IPS DF 4.7 (cell line): ENCODE measurements around the gene PLCL1.

Experiments
- DNase-seq: peaks from one replicate; pipeline ENCODE4 v3.0.0-alpha.2; 2013; ENCODE audit warnings: low spot score; ENCODE audit errors: extremely low read depth

The PLCL1 gene

DNA sequence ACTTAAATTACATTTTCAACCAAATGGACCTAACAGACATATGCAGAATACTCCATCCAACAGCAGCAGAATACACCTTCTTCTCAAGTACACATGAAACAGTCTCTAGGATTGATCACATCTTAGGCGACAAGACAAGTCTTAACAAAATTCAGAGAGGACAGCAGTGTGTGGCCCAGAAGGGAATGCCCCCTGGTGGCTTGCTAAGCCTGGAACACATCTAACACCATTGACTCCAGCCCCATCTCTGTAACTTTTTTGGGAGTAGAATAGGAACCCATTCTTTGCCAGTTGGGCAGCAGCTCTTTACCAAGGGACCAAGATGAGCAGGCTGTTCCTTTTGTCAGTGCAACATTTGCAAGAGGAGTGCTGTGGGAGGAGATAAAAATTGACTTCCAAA, 249.9 kb downstream of the PLCL1 start:
- peak; percentile 11 for DNase-seq

DNA sequence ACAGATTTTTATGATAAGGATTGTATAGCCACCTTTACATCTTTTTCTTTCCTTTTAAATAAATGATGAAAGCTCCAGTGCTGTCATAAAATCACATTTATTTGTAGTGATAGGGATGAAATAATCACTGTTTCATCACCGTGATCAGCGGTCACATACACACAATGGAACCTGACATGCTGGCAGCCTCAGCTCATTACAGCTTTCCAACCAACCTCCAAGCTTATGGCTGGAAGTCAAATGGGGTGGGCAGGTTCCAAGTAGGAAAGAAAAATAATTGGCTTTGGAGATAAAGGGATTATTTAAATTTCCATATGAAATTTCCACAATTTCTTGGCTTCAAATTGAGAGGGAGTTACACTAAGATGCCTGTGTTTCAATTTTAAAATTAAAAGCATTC, 251.3 kb downstream of the PLCL1 start:
- no peak for DNase-seq

DNA sequence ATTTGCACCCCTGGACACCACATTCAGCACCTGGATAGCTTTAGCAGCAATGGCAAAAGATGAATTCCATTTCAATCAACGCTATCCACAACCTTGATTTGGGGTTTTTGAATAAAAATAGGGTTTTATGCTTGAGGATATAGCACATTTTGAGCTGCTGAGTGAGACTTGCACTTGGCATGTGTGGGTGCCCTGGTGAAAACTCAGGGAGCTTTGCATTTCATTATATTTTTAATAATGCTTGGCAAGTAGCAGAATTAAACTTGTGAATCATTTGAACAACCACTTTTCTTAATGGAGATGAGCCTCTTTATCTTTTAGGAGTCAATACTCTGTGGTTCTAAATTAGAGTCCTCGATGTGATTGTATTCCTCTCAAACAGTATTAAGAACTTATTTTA, 252.4 kb downstream of the PLCL1 start:
- DNase-seq: no peak

DNA sequence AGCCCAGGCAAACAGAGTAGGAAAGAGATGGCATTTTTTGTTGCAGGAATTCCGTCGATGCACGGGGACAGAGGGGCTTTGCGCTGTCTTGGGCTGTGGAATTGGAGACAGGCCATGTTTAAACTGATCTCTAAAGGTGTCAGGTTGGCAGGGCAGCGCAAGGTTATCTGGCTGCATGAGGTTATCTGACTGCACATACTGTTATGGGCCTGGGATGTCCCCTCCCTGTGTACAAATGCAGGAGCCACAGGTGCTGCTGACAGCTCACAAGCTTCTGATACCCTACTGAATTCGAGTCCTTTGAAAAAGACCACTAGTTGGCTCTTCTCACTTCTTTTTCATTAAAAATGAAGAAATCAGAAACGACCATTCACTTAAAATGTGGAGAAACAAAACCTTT, 255.4 kb downstream of the PLCL1 start:
- DNase-seq: no peak

DNA sequence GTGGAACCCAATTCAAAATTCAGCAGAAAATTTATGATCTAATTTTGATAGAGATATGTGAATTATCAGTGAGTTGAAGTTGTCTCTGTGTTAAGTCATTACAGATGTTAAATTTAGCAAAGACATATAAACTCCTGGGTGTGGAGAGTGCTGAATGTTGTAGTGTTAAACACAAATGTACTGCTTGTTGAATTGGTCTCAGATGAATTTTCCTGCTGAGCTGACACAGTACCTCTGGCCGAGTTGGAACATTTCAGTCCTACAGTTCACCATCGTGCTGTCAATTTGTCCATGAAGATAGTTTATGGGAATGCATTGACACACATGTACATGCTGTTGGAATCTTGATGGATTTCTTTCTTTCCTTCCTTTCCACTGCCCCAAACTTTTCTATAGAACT, 255.9 kb downstream of the PLCL1 start:
- DNase-seq: no peak

DNA sequence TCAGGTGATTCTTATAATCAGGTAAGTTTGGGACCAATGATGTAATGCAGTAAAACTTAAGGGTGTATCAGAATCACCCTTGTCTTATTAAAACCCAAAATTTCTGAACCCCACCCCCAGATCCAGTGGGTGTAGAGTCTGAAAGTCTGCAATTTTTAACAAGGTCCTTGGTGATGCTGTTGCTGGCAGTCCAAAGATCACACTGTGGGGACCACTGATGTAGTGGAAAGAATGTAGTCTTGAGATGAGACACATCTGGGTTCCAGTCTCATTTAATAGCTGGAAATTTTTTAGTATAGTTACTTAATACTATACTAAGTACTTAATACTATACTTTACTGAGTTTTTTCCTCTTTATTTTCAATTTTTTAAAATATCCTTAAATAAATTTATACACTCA, 258.4 kb downstream of the PLCL1 start:
- no peak for DNase-seq

DNA sequence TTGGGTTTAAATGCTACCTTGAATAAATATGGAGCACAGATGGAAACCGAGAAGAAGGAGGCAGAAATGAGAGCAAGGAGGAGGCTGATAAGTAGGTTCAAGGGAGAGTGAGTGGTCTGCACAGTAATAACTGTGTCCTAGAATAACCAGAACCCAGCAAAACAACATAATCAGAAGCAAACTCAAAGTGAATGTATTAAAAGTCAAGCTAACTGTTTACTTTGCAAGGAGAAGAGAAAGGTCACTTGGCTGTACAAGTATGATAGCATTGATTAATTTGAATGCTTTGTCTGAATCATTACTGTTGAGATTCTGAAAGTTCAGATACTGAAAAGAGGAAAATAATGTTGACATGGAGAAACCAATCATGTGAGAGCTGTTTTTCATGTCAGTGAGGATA, 258.8 kb downstream of the PLCL1 start:
- no peak for DNase-seq

DNA sequence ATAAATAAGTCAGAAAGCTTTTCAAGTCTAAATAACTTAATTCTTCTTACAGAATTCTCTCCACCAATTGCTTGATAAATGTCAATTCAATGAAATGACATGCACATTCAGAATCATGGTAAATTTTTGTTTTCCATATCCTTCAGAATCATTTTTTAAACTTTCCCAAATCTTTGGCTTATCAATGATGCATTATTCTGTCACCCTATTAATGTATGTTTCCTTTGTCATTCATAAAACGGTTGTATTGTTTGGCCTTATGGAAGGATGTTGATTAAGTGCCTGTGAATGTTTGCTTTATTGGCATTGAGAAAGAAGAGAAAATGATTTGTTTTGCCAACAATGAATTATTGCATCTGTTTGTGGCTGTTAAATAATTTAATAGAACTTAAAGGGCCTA, 260.9 kb downstream of the PLCL1 start:
- DNase-seq: no peak

DNA sequence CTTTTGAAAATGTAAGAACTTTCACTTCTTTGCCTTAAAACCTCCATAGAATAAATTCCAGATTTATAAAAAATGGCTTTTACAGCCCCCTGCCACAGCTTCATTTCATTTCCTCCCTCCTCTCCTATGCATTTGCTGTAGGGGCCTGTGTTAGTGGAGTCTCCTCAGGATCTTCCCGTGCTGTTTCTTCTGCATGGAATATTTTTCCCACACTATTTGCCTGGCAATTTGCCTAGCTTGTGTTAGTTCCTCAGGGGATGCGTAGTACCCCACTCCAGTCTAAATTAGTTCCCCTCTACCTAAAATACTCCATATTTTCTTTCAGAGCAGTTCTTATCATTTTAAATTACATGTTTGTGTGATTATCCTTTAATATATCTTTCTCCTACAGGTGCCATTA, 262.2 kb downstream of the PLCL1 start:
- DNase-seq: no peak

DNA sequence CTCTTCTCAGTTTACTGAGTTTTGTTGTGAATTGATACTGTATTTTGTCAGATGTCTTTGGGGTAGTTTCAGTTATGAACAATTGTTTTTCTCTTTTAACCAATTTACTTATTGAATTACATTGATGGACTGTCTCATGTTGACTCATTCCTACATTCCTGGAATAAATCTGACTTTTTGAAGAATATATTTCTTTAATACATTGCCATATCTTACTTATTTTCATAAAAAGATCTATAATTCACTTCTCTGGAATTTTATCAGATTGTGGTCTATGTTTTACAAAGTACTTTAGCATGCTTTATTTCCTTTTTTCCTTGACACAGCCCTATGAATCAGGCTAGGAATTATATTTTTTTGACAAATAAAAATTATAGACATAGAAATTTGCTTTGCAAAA, 268.3 kb downstream of the PLCL1 start:
- no peak for DNase-seq

DNA sequence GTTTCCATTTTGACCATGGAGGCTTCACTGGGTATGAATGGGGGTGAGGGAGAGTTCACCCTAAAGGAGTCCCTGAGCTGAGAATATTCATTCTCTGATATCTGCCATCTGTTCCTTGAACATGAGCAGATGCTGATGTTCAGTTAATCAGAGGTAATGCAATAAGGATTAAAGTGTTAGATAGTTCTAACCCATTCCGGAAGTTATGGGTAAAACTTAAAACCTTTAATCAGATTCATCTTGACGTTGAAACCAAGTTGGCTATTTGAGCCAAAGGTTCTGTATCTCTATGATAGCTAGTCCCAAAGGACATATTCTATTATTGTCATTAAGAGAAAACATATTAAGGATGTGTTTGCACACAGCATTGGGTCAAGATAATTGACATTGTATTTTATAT, 268.9 kb downstream of the PLCL1 start:
- DNase-seq: no peak

DNA sequence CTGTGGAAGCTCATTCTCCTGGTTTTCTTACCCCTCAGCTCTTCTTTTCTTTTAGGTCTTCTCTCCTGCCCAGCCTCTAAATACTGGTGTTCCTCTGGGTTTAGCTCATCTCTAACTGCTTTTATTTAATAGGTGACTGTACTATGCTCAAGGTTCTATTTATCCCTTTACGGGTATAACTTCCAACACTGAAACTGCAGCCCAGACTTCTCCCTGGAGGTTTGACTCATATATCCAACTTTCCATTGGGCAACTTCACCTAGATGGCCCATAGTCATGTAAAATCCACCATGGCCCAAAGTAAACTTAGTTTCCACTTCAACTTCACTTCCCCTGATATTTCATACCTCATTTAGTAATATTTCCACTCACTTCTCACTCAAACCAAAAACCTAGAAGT, 273.1 kb downstream of the PLCL1 start:
- DNase-seq: no peak

DNA sequence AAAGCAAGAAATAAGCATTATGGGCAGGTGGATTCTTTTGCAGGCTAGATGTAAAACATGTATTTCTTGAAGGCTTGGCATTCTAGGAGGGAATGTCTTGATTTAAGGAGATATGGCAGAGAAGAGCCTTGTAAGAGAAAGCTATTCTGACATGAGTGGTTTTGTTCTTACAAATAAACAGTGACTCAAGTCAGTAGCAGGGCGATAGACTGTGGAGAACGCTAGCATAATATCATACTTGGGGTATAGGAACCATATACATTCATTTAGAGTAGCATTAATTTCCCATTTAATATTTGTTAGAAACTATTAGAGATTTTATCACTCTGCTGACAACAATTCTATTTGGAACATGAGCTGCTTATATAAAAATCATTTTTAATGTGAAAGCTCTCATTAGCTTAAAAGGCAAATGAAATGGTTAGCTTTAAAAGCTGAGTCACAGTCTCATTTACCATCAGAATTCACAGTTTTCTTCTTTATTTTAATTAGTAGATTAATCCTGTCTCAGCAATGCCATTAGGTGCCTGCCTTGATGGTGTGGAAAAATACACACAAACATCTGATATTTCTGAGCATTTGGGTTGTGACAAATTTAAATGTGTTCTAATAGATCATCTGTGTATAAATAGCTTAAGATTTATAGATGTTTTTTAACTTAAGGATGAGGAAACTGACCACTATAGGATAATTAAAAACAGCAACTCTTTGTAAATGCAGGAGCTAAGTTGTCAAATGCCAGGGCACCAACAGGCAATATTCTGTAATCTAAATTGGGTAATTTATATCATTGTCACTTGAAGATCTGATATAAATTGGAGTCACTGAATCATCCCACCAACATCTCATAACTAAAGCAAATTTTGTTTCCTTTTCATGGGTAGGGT, 276.7 kb downstream of the PLCL1 start:
- no peak for DNase-seq

DNA sequence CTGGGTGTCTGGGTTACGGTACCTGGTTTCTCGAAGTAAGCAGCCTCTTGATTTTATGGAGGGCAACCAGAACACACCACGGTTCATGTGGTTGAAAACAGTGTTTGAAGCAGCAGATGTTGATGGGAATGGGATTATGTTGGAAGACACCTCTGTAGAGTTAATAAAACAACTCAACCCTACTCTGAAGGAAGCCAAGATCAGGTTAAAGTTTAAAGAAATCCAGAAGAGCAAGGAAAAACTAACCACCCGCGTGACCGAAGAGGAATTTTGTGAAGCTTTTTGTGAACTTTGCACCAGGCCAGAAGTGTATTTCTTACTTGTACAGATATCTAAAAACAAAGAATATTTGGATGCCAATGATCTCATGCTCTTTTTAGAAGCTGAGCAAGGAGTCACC, 279.8 kb downstream of the PLCL1 start:
- no peak for DNase-seq

DNA sequence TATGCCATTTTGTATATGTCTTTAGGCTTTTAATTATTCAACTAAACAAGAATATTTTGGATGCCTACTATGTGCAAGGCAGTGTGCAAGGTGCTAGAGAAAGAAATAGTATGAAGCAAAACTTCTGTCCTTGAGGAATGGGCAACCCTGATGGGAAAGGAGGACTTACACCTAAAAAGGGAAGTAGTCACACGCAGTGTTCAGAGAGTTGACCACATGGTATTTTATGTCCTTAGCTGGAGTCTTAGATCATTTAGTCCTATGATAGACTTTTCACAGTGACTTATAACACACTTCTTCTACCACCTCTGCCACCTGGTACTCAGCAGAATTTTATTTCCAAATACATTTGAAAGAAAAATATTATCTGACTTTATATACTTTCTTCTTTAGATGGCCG, 291.6 kb downstream of the PLCL1 start:
- DNase-seq: no peak

DNA sequence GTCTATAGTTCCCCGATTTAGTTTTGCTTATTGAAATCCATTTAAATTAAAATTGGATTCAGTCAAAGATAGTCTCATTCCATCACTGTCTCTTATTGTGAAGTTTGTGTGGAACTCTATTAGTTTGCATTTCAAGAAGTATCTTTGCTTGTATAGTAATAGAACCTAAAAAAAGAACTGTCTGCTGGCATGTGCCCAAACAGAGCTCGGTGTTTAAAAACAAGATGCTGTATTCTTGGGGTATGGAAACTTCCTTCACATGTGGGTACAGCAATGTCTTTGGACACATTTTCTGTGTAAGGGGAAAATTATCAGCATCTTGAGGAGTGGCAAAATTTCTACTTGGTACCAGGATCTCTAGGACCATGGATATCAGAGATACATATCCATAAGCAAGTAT, 292.6 kb downstream of the PLCL1 start:
- DNase-seq: no peak

DNA sequence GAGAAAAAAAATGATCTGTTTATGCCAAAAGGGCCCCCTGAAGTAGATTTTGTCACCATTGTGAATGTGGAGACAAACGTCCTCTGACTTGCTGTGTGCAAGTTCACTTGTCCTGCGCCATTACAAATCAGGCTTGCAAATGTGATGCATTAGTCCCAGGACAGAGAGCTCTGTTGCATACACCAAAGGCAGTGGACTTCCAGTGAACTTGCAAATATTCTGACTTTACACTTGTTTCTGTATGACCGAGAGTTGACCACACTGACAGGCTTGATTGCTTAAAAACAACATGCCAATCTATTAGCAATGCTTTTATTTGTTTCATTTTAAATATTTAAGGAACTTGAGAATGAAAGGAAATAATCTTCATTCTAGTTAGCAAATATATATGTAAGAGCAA, 293.2 kb downstream of the PLCL1 start:
- no peak for DNase-seq

DNA sequence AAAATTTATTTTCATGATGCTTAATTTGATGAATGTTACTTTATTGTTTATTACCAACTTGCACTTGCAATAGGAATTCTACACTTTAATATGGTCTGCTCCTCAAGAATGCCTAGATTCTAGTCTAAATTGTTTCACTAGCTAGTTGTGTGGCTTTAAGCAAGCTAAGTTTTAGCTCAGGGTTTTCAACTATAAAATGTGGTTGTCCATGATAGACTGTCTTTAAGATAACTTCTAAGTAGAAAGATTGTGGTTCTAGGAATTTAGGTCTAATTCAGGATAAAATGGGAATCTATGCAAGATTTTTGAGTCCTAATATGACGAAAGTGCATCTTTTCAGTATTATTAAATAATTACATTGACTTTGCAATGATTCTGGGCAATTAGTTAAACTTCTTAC, 294.0 kb downstream of the PLCL1 start:
- DNase-seq: no peak

DNA sequence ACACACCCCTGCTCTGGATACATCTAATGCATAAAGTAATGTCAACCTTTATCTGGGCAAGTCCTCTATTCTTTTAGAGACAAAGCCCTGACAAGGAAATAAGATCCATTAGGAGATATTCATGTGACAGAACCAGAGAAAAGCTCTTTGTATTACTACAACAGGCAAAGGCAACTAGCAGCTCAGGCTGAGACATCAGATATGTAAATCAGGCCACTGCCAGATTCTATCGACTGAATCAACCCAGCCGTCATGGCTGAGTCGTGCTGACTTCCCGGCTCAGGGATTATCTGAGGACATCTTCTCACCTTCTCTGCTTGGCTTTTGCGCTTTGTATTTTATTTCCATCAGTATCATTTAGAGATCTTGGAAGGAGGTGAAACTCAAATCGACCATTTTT, 294.5 kb downstream of the PLCL1 start:
- DNase-seq: no peak

DNA sequence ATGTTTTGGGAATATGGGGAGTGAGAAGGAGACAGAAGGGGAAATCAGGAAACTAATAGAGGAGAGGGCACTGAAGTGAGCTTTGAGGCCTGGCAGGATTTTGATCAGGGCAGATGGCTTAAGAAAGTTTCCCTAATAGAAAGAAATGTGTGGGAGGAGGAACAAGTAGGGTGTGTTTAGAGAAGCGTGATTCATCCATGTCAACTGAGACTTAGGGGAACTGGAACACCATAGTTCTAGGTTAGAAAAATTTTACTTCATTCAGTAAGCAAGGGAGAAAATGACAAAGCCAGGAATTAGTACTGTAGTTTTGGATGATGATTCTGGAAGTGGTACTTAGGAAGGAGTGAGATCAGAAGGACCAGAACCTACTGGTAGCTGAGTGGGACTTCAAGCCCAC, 296.0 kb downstream of the PLCL1 start:
- DNase-seq: no peak

DNA sequence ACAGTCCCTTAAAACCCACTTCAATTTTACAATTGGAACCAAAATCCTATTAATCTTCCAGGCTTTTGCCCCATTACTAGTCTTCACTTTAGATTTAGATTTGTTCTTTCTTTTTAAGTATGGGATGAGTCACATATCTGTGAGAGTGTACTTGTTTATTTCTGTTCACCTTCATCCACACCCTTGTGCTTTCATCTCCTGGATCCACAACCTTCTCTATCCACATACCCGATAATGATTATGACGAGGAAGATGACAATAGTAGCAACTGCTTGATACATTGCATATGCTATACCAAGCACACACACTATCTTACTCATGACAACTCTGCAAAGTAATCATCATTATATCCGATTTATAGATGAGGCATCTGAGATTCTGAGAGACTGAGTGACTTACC, 297.3 kb downstream of the PLCL1 start:
- no peak for DNase-seq

DNA sequence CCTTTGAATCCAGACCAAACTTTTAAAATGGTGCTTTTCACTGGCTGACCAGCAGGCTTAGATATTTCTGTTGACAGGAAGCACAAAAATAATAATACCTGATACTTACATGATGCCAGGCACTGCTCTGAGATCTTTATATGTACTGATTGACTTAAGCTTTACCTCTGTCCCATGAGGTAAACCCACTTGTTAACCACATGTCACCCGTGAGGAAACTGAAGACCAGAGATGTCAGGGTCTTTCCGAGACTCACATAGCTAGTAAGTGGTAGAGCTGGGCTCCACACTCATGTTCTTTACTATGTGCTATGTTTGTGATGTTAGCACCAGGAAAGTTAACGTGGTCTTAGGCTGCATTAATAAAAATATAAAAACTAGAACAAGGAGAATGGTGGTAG, 297.7 kb downstream of the PLCL1 start:
- no peak for DNase-seq

DNA sequence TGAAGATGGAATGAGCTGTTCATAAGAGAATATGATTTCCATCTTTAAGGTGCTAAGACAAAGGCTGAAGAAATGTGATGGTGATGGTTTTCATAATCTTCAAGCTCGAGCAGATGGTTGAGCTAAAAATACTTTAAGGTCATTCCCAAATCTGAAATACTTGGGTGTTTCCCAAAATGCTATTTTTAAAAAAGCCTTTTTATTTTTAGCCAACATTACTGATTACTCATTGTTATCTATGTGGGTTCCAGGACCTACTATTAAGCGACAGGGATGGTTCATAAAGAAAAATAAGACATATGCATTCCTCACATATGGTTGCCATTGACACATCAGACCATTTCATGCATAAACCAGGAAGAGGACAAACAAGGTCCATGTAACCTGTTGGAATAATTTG, 298.5 kb downstream of the PLCL1 start:
- DNase-seq: no peak
